ENCODE data around the gene TMEM187. TPM values are rescaled to one million over a fixed set of nuclear protein-coding genes. Genes with fewer than 3 reads are reported as not detected.

Gene TMEM187
- total and polyA plus RNA-seq, 10 of the 15 experiments (the other 5 are each of a cell fraction or from before 2014, with no cell fraction given), result 0.45 to 8.5 (median 4.1) TPM

- H3K79me2 ChIP-seq (ENCODE audit: control insufficient read depth, insufficient read depth, low read length), result peaks cover 33% of the 10 kb centered on the region
- intact Hi-C loops (cut with micrococcal nuclease; ENCODE audit: unreplicated experiment) (loop anchor here (2.0 to 5.0 kb wide), 4 partner anchors 43 to 444 kb away; partner anchors contain the start of genes ABCD1, BCAP31, FLNA and HCFC1), in situ Hi-C loops (cut with MboI) (loop anchor here (10.0 kb wide), 1 partner anchor 57 kb away; no protein-coding TSS in a partner anchor)
- H3K4me2 ChIP-seq (ENCODE audit: control insufficient read depth, insufficient read depth), result peak overlapping the region; percentile 93
- no peaks in the 10 kb centered on the region for H3K27me3 ChIP-seq (replicated peaks in 1 of 2; ENCODE audit: control insufficient read depth in 2 of 2, insufficient read depth in 2 of 2, low read length in 1 of 2)
- H3K36me3 ChIP-seq (ENCODE audit: control insufficient read depth in 2 of 2, insufficient read depth in 2 of 2, low read length in 1 of 2), result peaks cover 0 to 2% of the 10 kb centered on the region in 2 experiments; a peak in 3 of 4 replicates
- H3K27ac ChIP-seq (ENCODE audit: control insufficient read depth, insufficient read depth), result peak overlapping the region; percentile 98
- peaks cover 9% of the 10 kb centered on the region; the same call in 1 of the 2 replicates for H3K4me1 ChIP-seq (ENCODE audit: control insufficient read depth, insufficient read depth, low read length)
- peak; percentile 91 for DNase-seq (ENCODE audit: low read depth, low spot score)
- ChIA-PET RAD21 (ENCODE audit: unreplicated experiment) (interaction anchor here (1.0 to 6.2 kb wide), 4 partner anchors 17 to 134 kb away, joined by 3 to 48 read pairs (median 8); partner anchors contain the start of genes HCFC1, IDH3G and SSR4), SMC1A (ENCODE audit: uncharacterized antibody, unreplicated experiment) (interaction anchor here (0.6 to 5.5 kb wide), 3 partner anchors 19 to 74 kb away, joined by 3 to 61 read pairs (median 5); no protein-coding TSS in a partner anchor), CTCF (interaction anchor here (0.6 to 8.7 kb wide), 7 partner anchors 19 to 206 kb away, joined by 3 to 172 read pairs (median 4); partner anchors contain the start of genes PLXNB3 and RENBP), POLR2A (interaction anchor here (0.5 to 5.8 kb wide), 9 partner anchors 9 to 201 kb away, joined by 3 to 68 read pairs (median 4); partner anchors contain the start of genes HCFC1, IDH3G, SSR4 and TMEM187)
- WGBS (ENCODE audit: insufficient coverage, insufficient replicate concordance, low lambda C conversion rate, missing lambda C conversion rate), result 2% methylated on average over 71 of the region's 76 CpGs
- ATAC-seq, result peak; percentile 78
- H3K9ac ChIP-seq (ENCODE audit: control insufficient read depth, insufficient read depth, low read length), result peak overlapping the region; percentile 97
- H4K20me1 ChIP-seq (ENCODE audit: control insufficient read depth, insufficient read depth), result no peaks in the 10 kb centered on the region
- FAIRE-seq, result peak; percentile 95
- H2AFZ ChIP-seq (ENCODE audit: control insufficient read depth, low read depth, low read length), result no peak overlapping the region
- no TSS peak for BruUV-seq (replicated peaks)
- H3K4me3 ChIP-seq, result peak overlapping the region; percentile 74
- H3K9me3 ChIP-seq (replicated peaks; ENCODE audit: control insufficient read depth, insufficient read depth, low read length), result no peaks in the 10 kb centered on the region; the same call in 2 of the 3 replicates
- TF ChIP-seq MTA3 (IDR thresholded peaks at IDR 0.05; ENCODE audit: borderline replicate concordance, low read length), result no peak
- peak; percentile 52; the same call in 1 of the 2 replicates for TF ChIP-seq POLR2AphosphoS5 (IDR thresholded peaks at IDR 0.05; ENCODE audit: low read length)
- TF ChIP-seq ATF7 (IDR thresholded peaks at IDR 0.05; ENCODE audit: low read depth), result no peak
- peak; percentile 49; the same call in 1 of the 2 replicates for TF ChIP-seq ZBTB40 (IDR thresholded peaks at IDR 0.05; ENCODE audit: borderline replicate concordance)
- peak; percentile 74; the same call in 1 of the 2 replicates for TF ChIP-seq POLR2A (IDR thresholded peaks at IDR 0.05; ENCODE audit: low read depth, low read length)
- TF ChIP-seq SIX5 (IDR thresholded peaks at IDR 0.05; ENCODE audit: low read depth, low read length, severe bottlenecking), result no peak
- peak; percentile 49; the same call in 1 of the 2 replicates for TF ChIP-seq NRF1 (conservative IDR thresholded peaks at IDR 0.05; ENCODE audit: low read depth, low read length)
- TF ChIP-seq EP300 (IDR thresholded peaks at IDR 0.05; ENCODE audit: borderline replicate concordance in 1 of 2, control insufficient read depth in 1 of 2, low read depth in 2 of 2, low read length in 2 of 2), result no peak
- no peak for TF ChIP-seq FOXM1 (IDR thresholded peaks at IDR 0.05; ENCODE audit: low read depth, low read length)
- peak; percentile 61; the same call in 1 of the 2 replicates for TF ChIP-seq TAF1 (IDR thresholded peaks at IDR 0.05; ENCODE audit: borderline replicate concordance, low read depth, low read length)
- no peak for TF ChIP-seq MTA2 (IDR thresholded peaks at IDR 0.05; ENCODE audit: low read depth)
- TF ChIP-seq TCF7 (IDR thresholded peaks at IDR 0.05; ENCODE audit: borderline replicate concordance), result no peak
- TF ChIP-seq RELA (IDR thresholded peaks at IDR 0.05; ENCODE audit: borderline replicate concordance, partially characterized antibody), result no peak
- TF ChIP-seq TARDBP (IDR thresholded peaks at IDR 0.05; ENCODE audit: borderline replicate concordance), result no peak
- no peak for TF ChIP-seq NFXL1 (IDR thresholded peaks at IDR 0.05; ENCODE audit: borderline replicate concordance)
- TF ChIP-seq SIN3A (IDR thresholded peaks at IDR 0.05; ENCODE audit: low read depth, low read length), result no peak
- TF ChIP-seq MYB (IDR thresholded peaks at IDR 0.05; ENCODE audit: borderline replicate concordance, low read depth, low read length), result no peak
Measured at GRCh38 chrX:153927922-153928760, 44.4 kb upstream of the TMEM187 start.

Measured in GM12878 (cell line).